ENCODE measurements around the gene ZNF678. TPM values are rescaled to one million over a fixed set of nuclear protein-coding genes. Genes with fewer than 3 reads are reported as not detected.

Gene ZNF678
- total and polyA plus RNA-seq, 2 of the 8 experiments (the other 6 are each of a cell fraction or from before 2014, with no cell fraction given): 6.9 to 28.3 TPM

- no peak overlapping the region for H2BK120ac ChIP-seq (replicated peaks; ENCODE audit: low read depth, low read length)
- no peaks in the 10 kb centered on the region for H3K79me1 ChIP-seq (ENCODE audit: low read depth, low read length)
- no peak overlapping the region for H2AK5ac ChIP-seq (ENCODE audit: low read depth, low read length)
- no peak overlapping the region for H3K9ac ChIP-seq (replicated peaks in 1 of 4; ENCODE audit: extremely low read depth in 1 of 4, low read depth in 3 of 4, low read length in 3 of 4)
- no peak overlapping the region for H3K23ac ChIP-seq (ENCODE audit: insufficient read length)
- no peak overlapping the region for H3K56ac ChIP-seq (replicated peaks; ENCODE audit: insufficient read length, low read depth, low read length)
- H4K91ac ChIP-seq (replicated peaks; ENCODE audit: insufficient read length, low read length): no peak overlapping the region
- FAIRE-seq (no peak), DNase-seq (ENCODE audit: low read depth in 1 of 2, low spot score in 2 of 2) (no peak)
- no peak overlapping the region for H2BK5ac ChIP-seq (ENCODE audit: low read depth, low read length)
- H3K27me3 ChIP-seq (replicated peaks in 1 of 4; ENCODE audit: control insufficient read depth in 3 of 4, extremely low read depth in 1 of 4, insufficient read depth in 3 of 4, low read length in 3 of 4): no peaks in the 10 kb centered on the region
- H3K36me3 ChIP-seq (ENCODE audit: control insufficient read depth in 2 of 4, insufficient read depth in 4 of 4, low read length in 3 of 4): no peaks in the 10 kb centered on the region
- H3K9me3 ChIP-seq (ENCODE audit: insufficient read depth in 2 of 2, low read depth in 1 of 2, low read length in 1 of 2): peaks cover 29 to 41% of the 10 kb centered on the region in 2 experiments
- H3K4ac ChIP-seq (replicated peaks; ENCODE audit: insufficient read length, low read depth, low read length): no peak overlapping the region
- no peaks in the 10 kb centered on the region for H3K4me1 ChIP-seq (replicated peaks in 1 of 4; ENCODE audit: control insufficient read depth in 3 of 4, insufficient read depth in 4 of 4, low read length in 3 of 4)
- H3K18ac ChIP-seq (ENCODE audit: extremely low read depth, low read length): no peak overlapping the region
- no peak overlapping the region for H3K14ac ChIP-seq (ENCODE audit: insufficient read length)
- no peak overlapping the region for H3K4me3 ChIP-seq (ENCODE audit: extremely low read depth in 1 of 4, insufficient read depth in 2 of 4, low read depth in 3 of 4, low read length in 4 of 4)
- H2BK12ac ChIP-seq (ENCODE audit: low read depth, low read length): no peak overlapping the region
- H4K5ac ChIP-seq (ENCODE audit: insufficient read length, low read depth, low read length): no peak overlapping the region
- POLR2A ChIA-PET (ENCODE audit: partially characterized antibody): no interaction called here
- CTCF ChIA-PET (ENCODE audit: partially characterized antibody): no interaction called here
- 92% methylated on average over 3 of the region's 3 CpGs; no CpG with 5 or more reads in 1 of the 2 experiments for WGBS, 2 experiments (ENCODE audit: extremely low coverage in 1 of 2, insufficient coverage in 1 of 2, insufficient read length in 1 of 2, insufficient replicate concordance in 2 of 2, low coverage in 1 of 2, low lambda C conversion rate in 2 of 2, missing lambda C conversion rate in 1 of 2)
- H3K4me2 ChIP-seq (ENCODE audit: insufficient read depth in 1 of 2, low read depth in 2 of 2, low read length in 2 of 2): no peak overlapping the region
- no peaks in the 10 kb centered on the region for H4K20me1 ChIP-seq (replicated peaks in 1 of 2; ENCODE audit: control insufficient read depth in 1 of 2, insufficient read depth in 2 of 2, low read length in 2 of 2)
- H3K79me2 ChIP-seq (ENCODE audit: control insufficient read depth in 1 of 2, insufficient read depth in 2 of 2, low read length in 2 of 2): no peaks in the 10 kb centered on the region
- H3K27ac ChIP-seq (ENCODE audit: low read depth, low read length): no peak overlapping the region
- TF ChIP-seq ZNF274 (IDR thresholded peaks at IDR 0.05; ENCODE audit: borderline replicate concordance, extremely low read depth, low read length) (peak; percentile 78), HDAC2 (IDR thresholded peaks at IDR 0.05; ENCODE audit: borderline replicate concordance in 1 of 2, low read depth in 2 of 2, low read length in 2 of 2) (no peak), SIRT6 (IDR thresholded peaks at IDR 0.05; ENCODE audit: low read length) (no peak)
- no peak overlapping the region for H2AFZ ChIP-seq (ENCODE audit: low read length)
- no peak overlapping the region for H2BK20ac ChIP-seq (ENCODE audit: low read length)
- no peak overlapping the region for H2BK15ac ChIP-seq (ENCODE audit: low read length)
- no peaks in the 10 kb centered on the region for H3K23me2 ChIP-seq (ENCODE audit: low read depth, low read length)
- no peak overlapping the region for H4K8ac ChIP-seq (ENCODE audit: extremely low read depth, insufficient read depth, low read length)
Observed at GRCh38 chr1:227697321-227697864, 134.0 kb downstream of the ZNF678 start.

Measured in H1 (cell line).